OCI-LY7 (cell line): ENCODE data around the gene GPRIN3. TPM values are rescaled to one million over a fixed set of nuclear protein-coding genes. Genes with fewer than 3 reads are reported as not detected.

Experiments
- BruUV-seq: library from RNA; stranded (reverse); fragments of 400-500 nt; replicated peaks from 2 replicates; lab custom pipeline; 2021; lab: Mats Ljungman, UMichigan
- CTCF ChIA-PET: fragments of 300-600 bp; sonication (Branson Sonifier 250); formaldehyde crosslinking; loops from one replicate; lab custom pipeline; 2022; ENCODE audit warnings: antibody characterized with exemption; ENCODE audit not compliant: unreplicated experiment; lab: Charles Lee
- POLR2A ChIA-PET: fragments of 300-600 bp; sonication (Branson Sonifier 250); formaldehyde crosslinking; loops from one replicate; lab custom pipeline; 2022; ENCODE audit warnings: antibody characterized with exemption; lab: Charles Lee
- DNase-seq: peaks from one replicate; pipeline ENCODE4 v3.0.0-alpha.2; 2015; ENCODE audit warnings: low spot score
- H2AFZ ChIP-seq: fragments of 200-600 bp; sonication (generic), shearing (Covaris generic); 2 replicates; pipeline ENCODE4 v1.6.1; 2014; ENCODE audit warnings: mild to moderate bottlenecking, antibody characterized with exemption, low read length, moderate library complexity
- H3K27ac ChIP-seq: fragments of 200-600 bp; sonication (generic); 2 replicates; pipeline ENCODE4 v1.5.1; 2014; ENCODE audit warnings: mixed run types, low read depth, mild to moderate bottlenecking, moderate library complexity, low read length, inconsistent platforms; ENCODE audit not compliant: poor library complexity, severe bottlenecking
- H3K36me3 ChIP-seq: fragments of 200-600 bp; sonication (generic); 2 replicates; pipeline ENCODE4 v1.6.1; 2014; ENCODE audit warnings: mild to moderate bottlenecking, antibody characterized with exemption, low read length, moderate library complexity, mixed read lengths; ENCODE audit not compliant: insufficient read depth
- H3K4me1 ChIP-seq: fragments of 200-600 bp; sonication (generic); 2 replicates; pipeline ENCODE4 v1.5.1; 2014; ENCODE audit warnings: mild to moderate bottlenecking, low read length; ENCODE audit not compliant: insufficient read depth, poor library complexity, severe bottlenecking
- H3K4me2 ChIP-seq: fragments of 200-600 bp; sonication (generic); 2 replicates; pipeline ENCODE4 v1.6.1; 2014; ENCODE audit warnings: mild to moderate bottlenecking, low read length
- H3K4me3 ChIP-seq: fragments of 200-600 bp; sonication (generic); 2 replicates; pipeline ENCODE4 v1.5.1; 2014; ENCODE audit warnings: mild to moderate bottlenecking, low read depth, low read length; ENCODE audit not compliant: poor library complexity, severe bottlenecking
- H3K79me2 ChIP-seq: fragments of 200-600 bp; sonication (generic); 2 replicates; pipeline ENCODE4 v1.6.1; 2016; ENCODE audit warnings: low read depth, mild to moderate bottlenecking, low read length, moderate library complexity, mixed read lengths; ENCODE audit not compliant: insufficient read depth
- H3K9me2 ChIP-seq: fragments of 200-600 bp; sonication (generic); 2 replicates; pipeline ENCODE4 v1.6.1; 2016; ENCODE audit warnings: mild to moderate bottlenecking, low read length, mixed read lengths; ENCODE audit not compliant: insufficient read depth
- H3K9me3 ChIP-seq: fragments of 200-600 bp; sonication (generic); 2 replicates; pipeline ENCODE4 v1.6.1; 2014; ENCODE audit warnings: mild to moderate bottlenecking, mixed run types, low read length, mixed read lengths
- H4K20me1 ChIP-seq: fragments of 200-600 bp; sonication (generic); 2 replicates; pipeline ENCODE4 v1.6.1; 2014; ENCODE audit warnings: mild to moderate bottlenecking, antibody characterized with exemption, low read length, moderate library complexity, mixed read lengths; ENCODE audit not compliant: insufficient read depth
- EZH2phosphoT487 ChIP-seq: fragments of 200-600 bp; sonication (generic); IDR thresholded peaks from 2 replicates; pipeline ENCODE4 v1.6.1; 2018; ENCODE audit warnings: low read depth, borderline replicate concordance, mild to moderate bottlenecking, mixed run types, antibody characterized with exemption, low read length, moderate library complexity, mixed read lengths
- intact Hi-C: fragments of 100-400 bp; cut with micrococcal nuclease; formaldehyde crosslinking; loops from one replicate; pipeline ENCODE4 v1.10.0; 2022; ENCODE audit not compliant: unreplicated experiment
- total RNA-seq, 2 experiments: library from RNA; depleted of rRNA in 1 of 2; stranded (reverse); fragments of >200 nt in 1 of 2; shearing (Covaris generic) in 1 of 2; gene quantifications; 2 replicates each; pipeline ENCODE4 v1.2.3, GENCODE V29; 2014 to 2022
- TF ChIP-seq, protein P1 (sequence below): fragments of 200-600 bp; sonication (generic); conservative IDR thresholded peaks from 2 replicates; pipeline ENCODE4 v1.5.1; 2014; ENCODE audit warnings: mild to moderate bottlenecking, antibody characterized with exemption, low read length, moderate library complexity, mixed read lengths

GPRIN3 gene
- total RNA-seq, 2 experiments from 2014 or later = 4.6 to 9.3 TPM

DNA sequence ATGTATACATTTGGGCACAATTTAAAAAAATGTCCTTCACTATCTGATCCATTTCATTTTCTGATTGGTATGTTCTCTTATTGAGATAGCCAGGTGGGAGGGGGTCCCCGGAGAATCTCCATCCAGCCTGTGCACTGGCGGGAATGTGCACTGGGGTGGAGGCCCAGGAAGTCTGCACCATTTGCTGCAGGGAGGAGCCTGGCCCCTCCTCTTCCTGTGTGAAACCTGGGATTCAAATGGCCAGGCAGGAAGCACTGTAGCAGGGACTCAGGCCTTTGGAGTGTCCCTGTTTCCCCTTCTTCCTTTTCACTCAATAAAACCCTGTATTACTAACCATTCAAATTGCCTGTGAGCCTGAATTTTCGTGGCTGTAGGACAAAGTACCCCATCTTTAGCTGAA is 44.3 kb downstream of the GPRIN3 start:
- no TSS peak for BruUV-seq
- no peak overlapping the region for H3K27ac ChIP-seq
- no peaks in the 10 kb centered on the region for H3K36me3 ChIP-seq
- H3K4me2 ChIP-seq = no peak overlapping the region; the same call in 1 of the 2 replicates
- TF ChIP-seq, protein P1, sequence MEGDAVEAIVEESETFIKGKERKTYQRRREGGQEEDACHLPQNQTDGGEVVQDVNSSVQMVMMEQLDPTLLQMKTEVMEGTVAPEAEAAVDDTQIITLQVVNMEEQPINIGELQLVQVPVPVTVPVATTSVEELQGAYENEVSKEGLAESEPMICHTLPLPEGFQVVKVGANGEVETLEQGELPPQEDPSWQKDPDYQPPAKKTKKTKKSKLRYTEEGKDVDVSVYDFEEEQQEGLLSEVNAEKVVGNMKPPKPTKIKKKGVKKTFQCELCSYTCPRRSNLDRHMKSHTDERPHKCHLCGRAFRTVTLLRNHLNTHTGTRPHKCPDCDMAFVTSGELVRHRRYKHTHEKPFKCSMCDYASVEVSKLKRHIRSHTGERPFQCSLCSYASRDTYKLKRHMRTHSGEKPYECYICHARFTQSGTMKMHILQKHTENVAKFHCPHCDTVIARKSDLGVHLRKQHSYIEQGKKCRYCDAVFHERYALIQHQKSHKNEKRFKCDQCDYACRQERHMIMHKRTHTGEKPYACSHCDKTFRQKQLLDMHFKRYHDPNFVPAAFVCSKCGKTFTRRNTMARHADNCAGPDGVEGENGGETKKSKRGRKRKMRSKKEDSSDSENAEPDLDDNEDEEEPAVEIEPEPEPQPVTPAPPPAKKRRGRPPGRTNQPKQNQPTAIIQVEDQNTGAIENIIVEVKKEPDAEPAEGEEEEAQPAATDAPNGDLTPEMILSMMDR = no peak
- no peak for TF ChIP-seq EZH2phosphoT487
- intact Hi-C loops = no loop called here
- no peak overlapping the region for H3K4me3 ChIP-seq
- POLR2A ChIA-PET = interaction anchor here (0.6 to 1.1 kb wide), 2 partner anchors 31 to 687 kb away, joined by 3 to 4 read pairs; no protein-coding TSS in a partner anchor
- DNase-seq = no peak
- no peaks in the 10 kb centered on the region for H3K9me2 ChIP-seq
- H3K79me2 ChIP-seq = no peaks in the 10 kb centered on the region
- H3K4me1 ChIP-seq = peaks cover 9% of the 10 kb centered on the region
- CTCF ChIA-PET = no interaction called here
- no peak overlapping the region for H2AFZ ChIP-seq
- no peaks in the 10 kb centered on the region for H4K20me1 ChIP-seq
- no peaks in the 10 kb centered on the region for H3K9me3 ChIP-seq

DNA sequence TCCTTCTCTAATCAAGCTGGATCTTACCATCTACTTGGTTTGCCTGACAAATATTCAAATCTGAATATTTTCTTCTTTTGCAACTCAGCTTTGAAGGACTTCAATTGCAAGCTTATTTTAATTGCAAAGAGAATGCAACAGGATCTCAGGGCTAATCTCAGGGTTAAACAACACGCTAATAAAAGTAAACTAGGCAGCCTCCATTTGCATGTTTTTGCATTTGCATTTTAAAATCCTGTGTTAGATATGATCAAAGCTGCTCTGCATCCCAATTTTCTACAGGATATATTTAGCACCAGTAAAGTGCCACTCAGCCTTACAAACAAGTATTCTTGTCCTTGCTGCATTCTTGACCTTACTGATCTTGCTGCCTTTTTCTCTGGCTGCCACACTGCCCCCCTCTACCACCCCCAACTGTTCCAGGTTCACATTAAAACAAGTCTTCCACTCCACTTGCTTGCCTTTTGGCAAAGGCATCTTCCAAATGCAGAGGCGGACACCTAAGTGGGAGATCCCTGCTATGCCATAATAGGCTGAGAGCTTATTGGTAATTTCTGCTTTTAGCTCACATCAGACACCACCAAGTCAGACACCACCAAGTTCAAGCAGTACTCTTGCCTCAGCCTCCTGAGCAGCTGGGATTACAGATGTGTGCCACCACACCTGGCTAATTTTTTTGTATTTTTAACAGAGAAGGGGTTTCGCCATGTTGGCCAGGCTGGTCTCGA is 48.1 kb downstream of the GPRIN3 start:
- H3K4me1 ChIP-seq = peaks cover 9% of the 10 kb centered on the region
- intact Hi-C loops = no loop called here
- TF ChIP-seq, protein P1 = no peak
- no peak for TF ChIP-seq EZH2phosphoT487
- H3K79me2 ChIP-seq = no peaks in the 10 kb centered on the region
- BruUV-seq = no TSS peak
- H3K4me3 ChIP-seq = no peak overlapping the region
- no peaks in the 10 kb centered on the region for H4K20me1 ChIP-seq
- H3K36me3 ChIP-seq = no peaks in the 10 kb centered on the region
- no peak overlapping the region for H3K27ac ChIP-seq
- no peak for DNase-seq
- peaks cover 2% of the 10 kb centered on the region; the same call in 1 of the 2 replicates for H3K9me3 ChIP-seq
- no peak overlapping the region for H3K4me2 ChIP-seq
- CTCF ChIA-PET = no interaction called here
- no peak overlapping the region for H2AFZ ChIP-seq
- POLR2A ChIA-PET = interaction anchor here (0.7 to 3.7 kb wide), 10 partner anchors 8 to 92 kb away, joined by 4 to 11 read pairs (median 6); no protein-coding TSS in a partner anchor
- H3K9me2 ChIP-seq = no peaks in the 10 kb centered on the region

DNA sequence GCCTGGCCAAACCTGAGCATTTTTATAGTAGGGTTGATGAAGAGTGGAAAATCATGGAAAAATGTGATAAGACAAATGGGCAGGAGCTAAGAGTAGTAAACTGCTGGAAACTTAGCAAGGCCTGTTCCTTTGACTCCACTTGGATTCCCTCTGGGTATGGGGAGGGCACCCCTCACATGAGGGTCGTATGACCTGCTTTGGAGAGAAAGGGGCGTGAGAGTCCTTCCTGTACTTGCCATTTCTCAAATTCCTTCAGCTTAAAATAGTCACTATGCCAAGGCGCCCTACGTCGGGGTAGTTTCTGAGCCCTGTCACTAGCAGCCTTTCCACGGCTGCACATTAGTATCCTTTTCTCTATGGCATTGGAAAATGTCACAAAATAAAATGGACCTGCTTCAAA is 49.1 kb downstream of the GPRIN3 start:
- intact Hi-C loops = no loop called here
- ChIA-PET CTCF (no interaction called here), POLR2A (interaction anchor here (0.6 to 3.7 kb wide), 10 partner anchors 11 to 820 kb away, joined by 4 to 11 read pairs (median 5); no protein-coding TSS in a partner anchor)
- Histone ChIP-seq H3K4me1 (peaks cover 7% of the 10 kb centered on the region), H3K9me3 (peaks cover 5% of the 10 kb centered on the region; the same call in 1 of the 2 replicates), H3K36me3 (no peaks in the 10 kb centered on the region), H3K27ac (no peak overlapping the region), H3K4me2 (no peak overlapping the region), H2AFZ (no peak overlapping the region), H3K4me3 (no peak overlapping the region), H3K79me2 (no peaks in the 10 kb centered on the region), H3K9me2 (no peaks in the 10 kb centered on the region), H4K20me1 (no peaks in the 10 kb centered on the region)
- TF ChIP-seq, protein P1 = no peak
- no peak for TF ChIP-seq EZH2phosphoT487
- no TSS peak for BruUV-seq
- DNase-seq = no peak
